ENCODE results near the gene ANP32A.

Gene ANP32A

GRCh38 chr15:68797599-68798345, 22.9 kb downstream of the ANP32A start:
- no peak overlapping the region for H3K4me3 ChIP-seq (ENCODE audit: low read depth, low read length)
- H3K79me2 ChIP-seq (ENCODE audit: control insufficient read depth, insufficient read depth, low read length, unreplicated experiment): peaks cover 79% of the 10 kb centered on the region
- peaks cover 16% of the 10 kb centered on the region for H3K4me1 ChIP-seq (ENCODE audit: control insufficient read depth, insufficient read depth, low read length, unreplicated experiment)
- H3K27ac ChIP-seq (ENCODE audit: low read depth, low read length): no peak overlapping the region
- H3K27me3 ChIP-seq (ENCODE audit: insufficient read depth, low read length): no peaks in the 10 kb centered on the region
- H3K36me3 ChIP-seq (ENCODE audit: insufficient read depth, low read length): no peaks in the 10 kb centered on the region
- H2AFZ ChIP-seq (ENCODE audit: low read length, unreplicated experiment): no peak overlapping the region

GRCh38 chr15:68797191-68797590, 23.5 kb downstream of the ANP32A start:
- Histone ChIP-seq H3K4me1 (ENCODE audit: control insufficient read depth, insufficient read depth, low read length, unreplicated experiment) (peaks cover 16% of the 10 kb centered on the region), H3K79me2 (ENCODE audit: control insufficient read depth, insufficient read depth, low read length, unreplicated experiment) (peaks cover 82% of the 10 kb centered on the region), H3K27ac (ENCODE audit: low read depth, low read length) (no peak overlapping the region)

GRCh38 chr15:68796576-68796975, 24.1 kb downstream of the ANP32A start:
- Histone ChIP-seq H3K27ac (ENCODE audit: low read depth, low read length) (no peak overlapping the region), H3K79me2 (ENCODE audit: control insufficient read depth, insufficient read depth, low read length, unreplicated experiment) (peaks cover 83% of the 10 kb centered on the region), H3K27me3 (ENCODE audit: insufficient read depth, low read length) (no peaks in the 10 kb centered on the region), H3K4me3 (ENCODE audit: low read depth, low read length) (no peak overlapping the region), H2AFZ (ENCODE audit: low read length, unreplicated experiment) (no peak overlapping the region), H3K4me1 (ENCODE audit: control insufficient read depth, insufficient read depth, low read length, unreplicated experiment) (peaks cover 16% of the 10 kb centered on the region), H3K36me3 (ENCODE audit: insufficient read depth, low read length) (no peaks in the 10 kb centered on the region)

More at GRCh38 chr15:68797191-68797590, 23.5 kb downstream of the ANP32A start:
- Histone ChIP-seq H3K4me3 (ENCODE audit: low read depth, low read length) (no peak overlapping the region), H2AFZ (ENCODE audit: low read length, unreplicated experiment) (no peak overlapping the region), H3K36me3 (ENCODE audit: insufficient read depth, low read length) (no peaks in the 10 kb centered on the region), H3K27me3 (ENCODE audit: insufficient read depth, low read length) (no peaks in the 10 kb centered on the region)

GRCh38 chr15:68795298-68795848, 25.3 kb downstream of the ANP32A start:
- Histone ChIP-seq H2AFZ (ENCODE audit: low read length, unreplicated experiment) (peak overlapping the region; percentile 31), H3K27ac (ENCODE audit: low read depth, low read length) (peak overlapping the region; percentile 0; the same call in 1 of the 2 replicates), H3K27me3 (ENCODE audit: insufficient read depth, low read length) (no peaks in the 10 kb centered on the region), H3K4me1 (ENCODE audit: control insufficient read depth, insufficient read depth, low read length, unreplicated experiment) (peaks cover 16% of the 10 kb centered on the region), H3K36me3 (ENCODE audit: insufficient read depth, low read length) (no peaks in the 10 kb centered on the region), H3K79me2 (ENCODE audit: control insufficient read depth, insufficient read depth, low read length, unreplicated experiment) (peaks cover 82% of the 10 kb centered on the region), H3K4me3 (ENCODE audit: low read depth, low read length) (peak overlapping the region; percentile 34)

- H3K27ac ChIP-seq (ENCODE audit: low read depth, low read length): no peak overlapping the region
- peaks cover 16% of the 10 kb centered on the region for H3K4me1 ChIP-seq (ENCODE audit: control insufficient read depth, insufficient read depth, low read length, unreplicated experiment)
- peak overlapping the region; percentile 31 for H2AFZ ChIP-seq (ENCODE audit: low read length, unreplicated experiment)
- peak overlapping the region; percentile 34 for H3K4me3 ChIP-seq (ENCODE audit: low read depth, low read length)
- no peaks in the 10 kb centered on the region for H3K36me3 ChIP-seq (ENCODE audit: insufficient read depth, low read length)
- peaks cover 84% of the 10 kb centered on the region for H3K79me2 ChIP-seq (ENCODE audit: control insufficient read depth, insufficient read depth, low read length, unreplicated experiment)
- H3K27me3 ChIP-seq (ENCODE audit: insufficient read depth, low read length): no peaks in the 10 kb centered on the region
Measured at GRCh38 chr15:68794863-68795262, 25.8 kb downstream of the ANP32A start.

- H3K36me3 ChIP-seq (ENCODE audit: insufficient read depth, low read length): no peaks in the 10 kb centered on the region
- H3K27ac ChIP-seq (ENCODE audit: low read depth, low read length): no peak overlapping the region
Measured at GRCh38 chr15:68794307-68794706, 26.4 kb downstream of the ANP32A start.

GRCh38 chr15:68793776-68794175, 26.9 kb downstream of the ANP32A start:
- peaks cover 86% of the 10 kb centered on the region for H3K79me2 ChIP-seq (ENCODE audit: control insufficient read depth, insufficient read depth, low read length, unreplicated experiment)
- no peaks in the 10 kb centered on the region for H3K27me3 ChIP-seq (ENCODE audit: insufficient read depth, low read length)
- H3K36me3 ChIP-seq (ENCODE audit: insufficient read depth, low read length): no peaks in the 10 kb centered on the region
- no peak overlapping the region for H3K4me3 ChIP-seq (ENCODE audit: low read depth, low read length)
- no peak overlapping the region for H2AFZ ChIP-seq (ENCODE audit: low read length, unreplicated experiment)
- no peak overlapping the region for H3K27ac ChIP-seq (ENCODE audit: low read depth, low read length)
- peaks cover 16% of the 10 kb centered on the region for H3K4me1 ChIP-seq (ENCODE audit: control insufficient read depth, insufficient read depth, low read length, unreplicated experiment)

More at GRCh38 chr15:68794307-68794706, 26.4 kb downstream of the ANP32A start:
- Histone ChIP-seq H3K27me3 (ENCODE audit: insufficient read depth, low read length) (no peaks in the 10 kb centered on the region), H3K79me2 (ENCODE audit: control insufficient read depth, insufficient read depth, low read length, unreplicated experiment) (peaks cover 82% of the 10 kb centered on the region), H2AFZ (ENCODE audit: low read length, unreplicated experiment) (no peak overlapping the region), H3K4me3 (ENCODE audit: low read depth, low read length) (no peak overlapping the region), H3K4me1 (ENCODE audit: control insufficient read depth, insufficient read depth, low read length, unreplicated experiment) (peaks cover 16% of the 10 kb centered on the region)

GRCh38 chr15:68792901-68793766, 27.6 kb downstream of the ANP32A start:
- H3K4me1 ChIP-seq (ENCODE audit: control insufficient read depth, insufficient read depth, low read length, unreplicated experiment): peaks cover 16% of the 10 kb centered on the region
- no peak overlapping the region for H3K27ac ChIP-seq (ENCODE audit: low read depth, low read length)
- no peak overlapping the region for H3K4me3 ChIP-seq (ENCODE audit: low read depth, low read length)
- H3K27me3 ChIP-seq (ENCODE audit: insufficient read depth, low read length): no peaks in the 10 kb centered on the region
- peaks cover 83% of the 10 kb centered on the region for H3K79me2 ChIP-seq (ENCODE audit: control insufficient read depth, insufficient read depth, low read length, unreplicated experiment)
- H2AFZ ChIP-seq (ENCODE audit: low read length, unreplicated experiment): no peak overlapping the region
- H3K36me3 ChIP-seq (ENCODE audit: insufficient read depth, low read length): no peaks in the 10 kb centered on the region

GRCh38 chr15:68791431-68792283, 29.0 kb downstream of the ANP32A start:
- Histone ChIP-seq H3K4me3 (ENCODE audit: low read depth, low read length) (no peak overlapping the region), H3K4me1 (ENCODE audit: control insufficient read depth, insufficient read depth, low read length, unreplicated experiment) (peaks cover 16% of the 10 kb centered on the region), H3K79me2 (ENCODE audit: control insufficient read depth, insufficient read depth, low read length, unreplicated experiment) (peaks cover 71% of the 10 kb centered on the region), H3K27ac (ENCODE audit: low read depth, low read length) (no peak overlapping the region), H2AFZ (ENCODE audit: low read length, unreplicated experiment) (no peak overlapping the region), H3K27me3 (ENCODE audit: insufficient read depth, low read length) (no peaks in the 10 kb centered on the region), H3K36me3 (ENCODE audit: insufficient read depth, low read length) (no peaks in the 10 kb centered on the region)

GRCh38 chr15:68790910-68791309, 29.8 kb downstream of the ANP32A start:
- Histone ChIP-seq H3K36me3 (ENCODE audit: insufficient read depth, low read length) (no peaks in the 10 kb centered on the region), H3K4me1 (ENCODE audit: control insufficient read depth, insufficient read depth, low read length, unreplicated experiment) (peaks cover 13% of the 10 kb centered on the region), H3K27ac (ENCODE audit: low read depth, low read length) (no peak overlapping the region), H2AFZ (ENCODE audit: low read length, unreplicated experiment) (no peak overlapping the region), H3K4me3 (ENCODE audit: low read depth, low read length) (no peak overlapping the region), H3K79me2 (ENCODE audit: control insufficient read depth, insufficient read depth, low read length, unreplicated experiment) (peaks cover 68% of the 10 kb centered on the region), H3K27me3 (ENCODE audit: insufficient read depth, low read length) (no peaks in the 10 kb centered on the region)

All from ACC112 (cell line).